GM12878 (cell line): ENCODE measurements around the gene REP15. TPM values are rescaled to one million over a fixed set of nuclear protein-coding genes. Genes with fewer than 3 reads are reported as not detected.

Source experiments
- ATAC-seq: fragments of 200-7000 bp; cut with Tn5 transposase; 3 replicates; pipeline ENCODE4 v1.9.1; 2020; ENCODE audit warnings: mild to moderate bottlenecking, moderate library complexity
- BruUV-seq: library from RNA; stranded (reverse); fragments of 400-500 nt; replicated peaks from 2 replicates; lab custom pipeline; 2021; lab: Mats Ljungman, UMichigan
- CTCF ChIA-PET: fragments of 300-600 bp; sonication (Branson Sonifier 250); formaldehyde crosslinking; extraction: SDS; loops from one replicate; lab custom pipeline; 2021; ENCODE audit warnings: inconsistent platforms; lab: Yijun Ruan, JAX
- POLR2A ChIA-PET: fragments of 350-600 bp; formaldehyde crosslinking; extraction: SDS; loops from one replicate; lab custom pipeline; 2021; ENCODE audit warnings: inconsistent platforms; lab: Charles Lee
- RAD21 ChIA-PET: fragments of 300-600 bp; sonication (Branson Sonifier 250); formaldehyde crosslinking; loops from one replicate; lab custom pipeline; 2023; ENCODE audit warnings: antibody characterized with exemption; ENCODE audit not compliant: unreplicated experiment; lab: Charles Lee
- SMC1A ChIA-PET: fragments of 300-600 bp; sonication (Branson Sonifier 250); formaldehyde crosslinking; loops from one replicate; lab custom pipeline; 2023; ENCODE audit not compliant: unreplicated experiment, uncharacterized antibody; lab: Charles Lee
- DNase-seq: peaks from one replicate; pipeline ENCODE4 v3.0.0-alpha.2; 2011; ENCODE audit warnings: low read depth, low spot score
- FAIRE-seq: peaks from 3 replicates; lab custom pipeline; 2011; peaks lifted over from hg19 to GRCh38; lab: Jason Lieb, UNC
- H2AFZ ChIP-seq: 2 replicates; pipeline ENCODE4 v1.6.0; 2011; ENCODE audit warnings: low read depth, low read length, control low read depth; ENCODE audit not compliant: control insufficient read depth
- H3K27ac ChIP-seq: 2 replicates; pipeline ENCODE4 v1.5.1; 2011; ENCODE audit warnings: control low read depth; ENCODE audit not compliant: control insufficient read depth, insufficient read depth
- H3K27me3 ChIP-seq, 2 experiments: replicated peaks in 1 of 2; 2 replicates each; pipeline versions ENCODE4 v1.6.0 to v1.6.1; 2011; ENCODE audit warnings: low read length in 1 of 2; ENCODE audit not compliant: control insufficient read depth in 2 of 2, insufficient read depth in 2 of 2
- H3K36me3 ChIP-seq, 2 experiments: 2 replicates each; pipeline ENCODE4 v1.5.1; 2011; ENCODE audit warnings: low read length in 1 of 2; ENCODE audit not compliant: control insufficient read depth in 2 of 2, insufficient read depth in 2 of 2
- H3K4me1 ChIP-seq: 2 replicates; pipeline ENCODE4 v1.6.1; 2011; ENCODE audit warnings: mild to moderate bottlenecking, low read length, moderate library complexity, mixed read lengths; ENCODE audit not compliant: control insufficient read depth, insufficient read depth
- H3K4me2 ChIP-seq: 2 replicates; pipeline ENCODE4 v1.6.0; 2011; ENCODE audit warnings: control low read depth; ENCODE audit not compliant: control insufficient read depth, insufficient read depth
- H3K4me3 ChIP-seq: fragments of 200-600 bp; sonication (generic); 2 replicates; pipeline ENCODE4 v1.5.1; 2016
- H3K79me2 ChIP-seq: 2 replicates; pipeline ENCODE4 v1.6.0; 2011; ENCODE audit warnings: low read length; ENCODE audit not compliant: control insufficient read depth, insufficient read depth
- H3K9ac ChIP-seq: 2 replicates; pipeline ENCODE4 v1.8.0; 2011; ENCODE audit warnings: low read length, control low read depth, mixed read lengths; ENCODE audit not compliant: control insufficient read depth, insufficient read depth
- H3K9me3 ChIP-seq: replicated peaks from 3 replicates; pipeline ENCODE4 v1.5.1; 2011; ENCODE audit warnings: mild to moderate bottlenecking, low read length; ENCODE audit not compliant: control insufficient read depth, insufficient read depth
- H4K20me1 ChIP-seq: 2 replicates; pipeline ENCODE4 v1.6.0; 2011; ENCODE audit not compliant: control insufficient read depth, insufficient read depth
- CHD2 ChIP-seq: IDR thresholded peaks from 2 replicates; pipeline ENCODE4 v1.6.1; 2011; ENCODE audit warnings: low read depth, low read length, improper control_type of control experiment, borderline replicate concordance
- CREB1 ChIP-seq: IDR thresholded peaks from 2 replicates; pipeline ENCODE4 v1.6.1; 2012; ENCODE audit warnings: low read depth, mild to moderate bottlenecking, inconsistent platforms
- MTA2 ChIP-seq: fragments of 450-650 bp; IDR thresholded peaks from 2 replicates; pipeline ENCODE4 v1.6.1; 2016; ENCODE audit warnings: low read depth, mild to moderate bottlenecking, moderate library complexity
- MTA3 ChIP-seq: IDR thresholded peaks from 2 replicates; pipeline ENCODE4 v1.6.1; 2012; ENCODE audit warnings: low read length, inconsistent platforms, borderline replicate concordance
- SMAD5 ChIP-seq: IDR thresholded peaks from 2 replicates; pipeline ENCODE4 v1.6.1; 2016; ENCODE audit warnings: antibody characterized with exemption, low read depth
- STAT1 ChIP-seq: fragments of 450-650 bp; conservative IDR thresholded peaks from 2 replicates; pipeline ENCODE4 v1.6.1; 2014; ENCODE audit warnings: antibody characterized with exemption, mild to moderate bottlenecking
- TBL1XR1 ChIP-seq: IDR thresholded peaks from 2 replicates; pipeline ENCODE4 v1.6.1; 2012; ENCODE audit warnings: low read depth, low read length, improper control_type of control experiment
- TCF3 ChIP-seq: IDR thresholded peaks from 2 replicates; pipeline ENCODE4 v1.6.1; 2012; ENCODE audit warnings: low read depth, mild to moderate bottlenecking, low read length, borderline replicate concordance; ENCODE audit not compliant: insufficient read depth
- ZZZ3 ChIP-seq: IDR thresholded peaks from 2 replicates; pipeline ENCODE4 v1.6.1; 2011; ENCODE audit warnings: low read depth; ENCODE audit not compliant: control insufficient read depth, insufficient read length
- WGBS: methylation state at CpG from one replicate; pipeline ENCODE4 v1.1.6; 2016; ENCODE audit warnings: low lambda C conversion rate; ENCODE audit not compliant: insufficient replicate concordance, insufficient coverage; ENCODE audit errors: missing lambda C conversion rate; 5-methylcytosine and 5-hydroxymethylcytosine counted together
- in situ Hi-C: fragments of 300-500 bp; cut with MboI; formaldehyde crosslinking; loops from 9 replicates; pipeline ENCODE4 v1.14.3; 2018; ENCODE audit warnings: mixed read lengths
- intact Hi-C: fragments of 100-400 bp; cut with micrococcal nuclease; formaldehyde crosslinking; loops from one replicate; pipeline ENCODE4 v1.14.2; 2022; ENCODE audit not compliant: unreplicated experiment
- polyA plus RNA-seq, 11 experiments: library from polyadenylated mRNA; depleted of rRNA in 4 of 11; unstranded in 6 of 11; stranded (reverse) in 5 of 11; fragments of >200 nt; fragmentation: Nextera tagmentation in 4 of 11; fragmentation: Illumina TruSeq in 1 of 11; extraction: Ambion mirVana in 4 of 11; extraction: Trizol in 1 of 11; gene quantifications; 1 replicate in 1 of 11; 2 replicates in 10 of 11; pipeline versions ENCODE4 v1.2.1 to v1.2.3, GENCODE V29; 2011 to 2016; ENCODE audit warnings: inconsistent platforms in 2 of 11, missing spikeins in 2 of 11, low read depth in 1 of 11
- total RNA-seq, 4 experiments: library from RNA; depleted of rRNA in 3 of 4; stranded (reverse); fragments of >200 nt in 3 of 4; fragmentation: Illumina TruSeq in 1 of 4; extraction: Trizol in 1 of 4; gene quantifications; 2 replicates each; pipeline versions ENCODE4 v1.2.1 to v1.2.3, GENCODE V29; 2013 to 2021
- TF ChIP-seq, protein P1 (sequence below): fragments of 450-650 bp; IDR thresholded peaks from 2 replicates; pipeline ENCODE4 v1.6.1; 2017; ENCODE audit warnings: low read depth, mild to moderate bottlenecking, moderate library complexity
- TF ChIP-seq, protein P2 (sequence below): fragments of 450-650 bp; conservative IDR thresholded peaks from 2 replicates; pipeline ENCODE4 v1.6.1; 2017; ENCODE audit warnings: mild to moderate bottlenecking, moderate library complexity
- TF ChIP-seq, protein P3 (sequence below): fragments of 450-650 bp; IDR thresholded peaks from 2 replicates; pipeline ENCODE4 v1.6.1; 2017; ENCODE audit warnings: mild to moderate bottlenecking, moderate library complexity
- TF ChIP-seq, protein P4 (sequence below): fragments of 450-650 bp; IDR thresholded peaks from 2 replicates; pipeline ENCODE4 v1.6.1; 2017; ENCODE audit warnings: mild to moderate bottlenecking, low read depth, inconsistent platforms; ENCODE audit not compliant: poor library complexity, severe bottlenecking

REP15 gene
- total and polyA plus RNA-seq, 10 of the 15 experiments (the other 5 are each of a cell fraction or from before 2014, with no cell fraction given): not detected

DNA sequence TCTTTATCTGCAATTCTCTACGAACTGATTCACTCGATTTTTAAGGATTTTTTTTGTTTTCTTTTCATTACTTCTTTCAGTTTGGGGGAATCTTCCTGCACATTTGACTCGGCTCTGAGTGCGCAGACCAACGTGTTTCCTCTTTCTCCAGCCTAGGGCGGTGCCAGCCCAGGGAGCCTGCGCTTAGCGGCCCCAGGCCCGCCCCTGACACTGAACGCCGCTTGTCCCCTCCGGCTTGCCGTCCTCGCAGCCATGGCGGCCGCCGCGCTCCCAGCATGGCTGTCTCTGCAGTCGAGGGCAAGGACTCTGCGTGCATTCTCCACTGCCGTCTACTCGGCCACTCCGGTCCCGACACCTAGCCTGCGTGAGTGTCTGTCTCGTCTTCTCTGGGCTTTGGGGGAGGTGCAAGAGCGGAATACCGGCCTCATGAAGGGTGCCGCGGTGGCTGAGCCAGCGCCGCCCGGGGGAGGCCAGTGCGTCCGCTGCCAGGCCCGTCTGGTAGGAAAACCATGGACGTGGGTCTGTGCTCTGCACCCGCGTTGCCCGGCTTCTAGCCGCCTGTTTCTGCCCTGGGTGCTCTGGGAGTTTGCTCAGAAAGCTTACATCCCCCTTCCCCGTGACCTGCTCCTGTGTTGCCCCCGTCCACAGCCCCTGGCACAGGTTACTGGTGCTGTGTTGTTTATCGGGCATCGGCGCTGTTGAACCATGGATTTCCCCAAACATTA, 14.5 kb downstream of the REP15 start, which contains the start of gene MRPS35:
MRPS35 (plus strand) TSS at position 241 of the 725 bp plus-strand sequence; CDS start at position 253, 12 bp downstream.
- Histone ChIP-seq H3K27me3 (no peaks in the 10 kb centered on the region), H3K4me1 (no peaks in the 10 kb centered on the region), H4K20me1 (no peaks in the 10 kb centered on the region), H3K9ac (peak within 1 kb of the TSS; percentile 87), H3K79me2 (peaks cover 28% of the 10 kb centered on the region), H3K4me3 (peak within 1 kb of the TSS; percentile 92), H3K27ac (peak within 1 kb of the TSS; percentile 79), H2AFZ (peak within 1 kb of the TSS; percentile 97), H3K36me3 (peaks cover 0 to 5% of the 10 kb centered on the region in 2 experiments; a peak in 1 of 4 replicates), H3K4me2 (peak within 1 kb of the TSS; percentile 73), H3K9me3 (no peaks in the 10 kb centered on the region)
- ChIA-PET RAD21 (no interaction called here), POLR2A (no interaction called here), SMC1A (no interaction called here), CTCF (interaction anchor here (1.0 to 1.7 kb wide), 2 partner anchors 22 to 277 kb away, joined by 3 to 5 read pairs; no protein-coding TSS in a partner anchor)
- BruUV-seq: no TSS peak
- ATAC-seq (peak; percentile 99), FAIRE-seq (peak; percentile 91), DNase-seq (peak; percentile 61)
- intact Hi-C loops (no loop called here), in situ Hi-C loops (no loop called here)
- 1% methylated on average over 46 of the region's 46 CpGs for WGBS
- TF ChIP-seq CREB1 (peak; percentile 77), STAT1 (no peak), MTA3 (peak; percentile 64; the same call in 1 of the 2 replicates), TBL1XR1 (peak; percentile 45; the same call in 1 of the 2 replicates), TCF3 (0 out of 2 replicates have a peak, but pooled peaks have one; percentile 44), ZZZ3 (no peak), SMAD5 (peak; percentile 70; the same call in 1 of the 2 replicates), CHD2 (peak; percentile 47; the same call in 1 of the 2 replicates), MTA2 (no peak)
- TF ChIP-seq, protein P1, sequence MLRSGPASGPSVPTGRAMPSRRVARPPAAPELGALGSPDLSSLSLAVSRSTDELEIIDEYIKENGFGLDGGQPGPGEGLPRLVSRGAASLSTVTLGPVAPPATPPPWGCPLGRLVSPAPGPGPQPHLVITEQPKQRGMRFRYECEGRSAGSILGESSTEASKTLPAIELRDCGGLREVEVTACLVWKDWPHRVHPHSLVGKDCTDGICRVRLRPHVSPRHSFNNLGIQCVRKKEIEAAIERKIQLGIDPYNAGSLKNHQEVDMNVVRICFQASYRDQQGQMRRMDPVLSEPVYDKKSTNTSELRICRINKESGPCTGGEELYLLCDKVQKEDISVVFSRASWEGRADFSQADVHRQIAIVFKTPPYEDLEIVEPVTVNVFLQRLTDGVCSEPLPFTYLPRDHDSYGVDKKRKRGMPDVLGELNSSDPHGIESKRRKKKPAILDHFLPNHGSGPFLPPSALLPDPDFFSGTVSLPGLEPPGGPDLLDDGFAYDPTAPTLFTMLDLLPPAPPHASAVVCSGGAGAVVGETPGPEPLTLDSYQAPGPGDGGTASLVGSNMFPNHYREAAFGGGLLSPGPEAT: peak; percentile 99
- TF ChIP-seq, protein P2, sequence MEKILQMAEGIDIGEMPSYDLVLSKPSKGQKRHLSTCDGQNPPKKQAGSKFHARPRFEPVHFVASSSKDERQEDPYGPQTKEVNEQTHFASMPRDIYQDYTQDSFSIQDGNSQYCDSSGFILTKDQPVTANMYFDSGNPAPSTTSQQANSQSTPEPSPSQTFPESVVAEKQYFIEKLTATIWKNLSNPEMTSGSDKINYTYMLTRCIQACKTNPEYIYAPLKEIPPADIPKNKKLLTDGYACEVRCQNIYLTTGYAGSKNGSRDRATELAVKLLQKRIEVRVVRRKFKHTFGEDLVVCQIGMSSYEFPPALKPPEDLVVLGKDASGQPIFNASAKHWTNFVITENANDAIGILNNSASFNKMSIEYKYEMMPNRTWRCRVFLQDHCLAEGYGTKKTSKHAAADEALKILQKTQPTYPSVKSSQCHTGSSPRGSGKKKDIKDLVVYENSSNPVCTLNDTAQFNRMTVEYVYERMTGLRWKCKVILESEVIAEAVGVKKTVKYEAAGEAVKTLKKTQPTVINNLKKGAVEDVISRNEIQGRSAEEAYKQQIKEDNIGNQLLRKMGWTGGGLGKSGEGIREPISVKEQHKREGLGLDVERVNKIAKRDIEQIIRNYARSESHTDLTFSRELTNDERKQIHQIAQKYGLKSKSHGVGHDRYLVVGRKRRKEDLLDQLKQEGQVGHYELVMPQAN: peak; percentile 86
- TF ChIP-seq, protein P3, sequence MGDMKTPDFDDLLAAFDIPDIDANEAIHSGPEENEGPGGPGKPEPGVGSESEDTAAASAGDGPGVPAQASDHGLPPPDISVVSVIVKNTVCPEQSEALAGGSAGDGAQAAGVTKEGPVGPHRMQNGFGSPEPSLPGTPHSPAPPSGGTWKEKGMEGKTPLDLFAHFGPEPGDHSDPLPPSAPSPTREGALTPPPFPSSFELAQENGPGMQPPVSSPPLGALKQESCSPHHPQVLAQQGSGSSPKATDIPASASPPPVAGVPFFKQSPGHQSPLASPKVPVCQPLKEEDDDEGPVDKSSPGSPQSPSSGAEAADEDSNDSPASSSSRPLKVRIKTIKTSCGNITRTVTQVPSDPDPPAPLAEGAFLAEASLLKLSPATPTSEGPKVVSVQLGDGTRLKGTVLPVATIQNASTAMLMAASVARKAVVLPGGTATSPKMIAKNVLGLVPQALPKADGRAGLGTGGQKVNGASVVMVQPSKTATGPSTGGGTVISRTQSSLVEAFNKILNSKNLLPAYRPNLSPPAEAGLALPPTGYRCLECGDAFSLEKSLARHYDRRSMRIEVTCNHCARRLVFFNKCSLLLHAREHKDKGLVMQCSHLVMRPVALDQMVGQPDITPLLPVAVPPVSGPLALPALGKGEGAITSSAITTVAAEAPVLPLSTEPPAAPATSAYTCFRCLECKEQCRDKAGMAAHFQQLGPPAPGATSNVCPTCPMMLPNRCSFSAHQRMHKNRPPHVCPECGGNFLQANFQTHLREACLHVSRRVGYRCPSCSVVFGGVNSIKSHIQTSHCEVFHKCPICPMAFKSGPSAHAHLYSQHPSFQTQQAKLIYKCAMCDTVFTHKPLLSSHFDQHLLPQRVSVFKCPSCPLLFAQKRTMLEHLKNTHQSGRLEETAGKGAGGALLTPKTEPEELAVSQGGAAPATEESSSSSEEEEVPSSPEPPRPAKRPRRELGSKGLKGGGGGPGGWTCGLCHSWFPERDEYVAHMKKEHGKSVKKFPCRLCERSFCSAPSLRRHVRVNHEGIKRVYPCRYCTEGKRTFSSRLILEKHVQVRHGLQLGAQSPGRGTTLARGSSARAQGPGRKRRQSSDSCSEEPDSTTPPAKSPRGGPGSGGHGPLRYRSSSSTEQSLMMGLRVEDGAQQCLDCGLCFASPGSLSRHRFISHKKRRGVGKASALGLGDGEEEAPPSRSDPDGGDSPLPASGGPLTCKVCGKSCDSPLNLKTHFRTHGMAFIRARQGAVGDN: peak; percentile 60; the same call in 1 of the 2 replicates
- TF ChIP-seq, protein P4, sequence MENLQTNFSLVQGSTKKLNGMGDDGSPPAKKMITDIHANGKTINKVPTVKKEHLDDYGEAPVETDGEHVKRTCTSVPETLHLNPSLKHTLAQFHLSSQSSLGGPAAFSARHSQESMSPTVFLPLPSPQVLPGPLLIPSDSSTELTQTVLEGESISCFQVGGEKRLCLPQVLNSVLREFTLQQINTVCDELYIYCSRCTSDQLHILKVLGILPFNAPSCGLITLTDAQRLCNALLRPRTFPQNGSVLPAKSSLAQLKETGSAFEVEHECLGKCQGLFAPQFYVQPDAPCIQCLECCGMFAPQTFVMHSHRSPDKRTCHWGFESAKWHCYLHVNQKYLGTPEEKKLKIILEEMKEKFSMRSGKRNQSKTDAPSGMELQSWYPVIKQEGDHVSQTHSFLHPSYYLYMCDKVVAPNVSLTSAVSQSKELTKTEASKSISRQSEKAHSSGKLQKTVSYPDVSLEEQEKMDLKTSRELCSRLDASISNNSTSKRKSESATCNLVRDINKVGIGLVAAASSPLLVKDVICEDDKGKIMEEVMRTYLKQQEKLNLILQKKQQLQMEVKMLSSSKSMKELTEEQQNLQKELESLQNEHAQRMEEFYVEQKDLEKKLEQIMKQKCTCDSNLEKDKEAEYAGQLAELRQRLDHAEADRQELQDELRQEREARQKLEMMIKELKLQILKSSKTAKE: no peak
